Measurements from ENCODE around the gene VPS4A.

- TF ChIP-seq CTCF (IDR thresholded peaks at IDR 0.05) (no peak), POLR2A (IDR thresholded peaks at IDR 0.05) (no peak), POLR2AphosphoS5 (IDR thresholded peaks at IDR 0.05) (no peak)
Observed at GRCh38 chr16:69321080-69321479, 9.9 kb downstream of the VPS4A start.

Measured in upper lobe of left lung (tissue), 4 donors.